ENCODE data around the gene TSPO2. TPM values are rescaled to one million over a fixed set of nuclear protein-coding genes. Genes with fewer than 3 reads are reported as not detected.

Gene TSPO2
- total and polyA plus RNA-seq, 9 of the 15 experiments (the other 6 are each of a cell fraction or from before 2014, with no cell fraction given): not detected

GRCh38 chr6:41071923-41072835 is 29.9 kb downstream of the TSPO2 start, which contains the start of gene OARD1 (continued):
- no peak for TF ChIP-seq REST (IDR thresholded peaks at IDR 0.05; ENCODE audit: borderline replicate concordance)
- 0 out of 2 replicates have a peak, but pooled peaks have one; percentile 62 for TF ChIP-seq REST (CRISPR knock-in tag; IDR thresholded peaks at IDR 0.05; ENCODE audit: low read depth)
- no peak for TF ChIP-seq HEY1 (CRISPR knock-in tag; IDR thresholded peaks at IDR 0.05; ENCODE audit: borderline replicate concordance)
- TF ChIP-seq POLR2AphosphoS5 (IDR thresholded peaks at IDR 0.05; ENCODE audit: control insufficient read depth, insufficient read depth, low read depth, low read length): peak; percentile 48
- TF ChIP-seq RBM14 (IDR thresholded peaks at IDR 0.05; ENCODE audit: borderline replicate concordance, insufficient read depth, low read depth, low read length): no peak

All from K562 (cell line).